HL-60 (cell line): Measurements from ENCODE around the gene FGF3.

ENCODE experiments used
- CTCF ChIP-seq: IDR thresholded peaks from one replicate; pipeline ENCODE4 v1.5.1; 2011; ENCODE audit warnings: low read length, control low read depth, inconsistent platforms; ENCODE audit not compliant: insufficient read depth
- GABPA ChIP-seq: IDR thresholded peaks from 2 replicates; pipeline ENCODE4 v1.6.1; 2012; ENCODE audit warnings: low read depth
- POLR2AphosphoS5 ChIP-seq: IDR thresholded peaks from 2 replicates; pipeline ENCODE4 v1.6.1; 2012; ENCODE audit warnings: low read depth

- TF ChIP-seq CTCF (no peak), POLR2AphosphoS5 (no peak), GABPA (no peak)
These were observed 17.2 kb upstream of the FGF3 start for GRCh38 chr11:69836401-69836800.
